ENCODE data around the gene PRDX4. TPM values are rescaled to one million over a fixed set of nuclear protein-coding genes. Genes with fewer than 3 reads are reported as not detected.

PRDX4 gene
- total and polyA plus RNA-seq, 4 donors = 183 to 480 (median 412) TPM

- TF ChIP-seq TAF1 (conservative IDR thresholded peaks at IDR 0.05) (no peak), RXRA (IDR thresholded peaks at IDR 0.05) (no peak), CTCF (IDR thresholded peaks at IDR 0.05; ENCODE audit: low read depth, low read length, missing input control) (no peak), SP1 (IDR thresholded peaks at IDR 0.05) (no peak), GABPA (IDR thresholded peaks at IDR 0.05 in 1 of 2, conservative IDR thresholded peaks at IDR 0.05 in 1 of 2) (no peak), FOXA1 (IDR thresholded peaks at IDR 0.05) (no peak), RAD21 (IDR thresholded peaks at IDR 0.05) (no peak), NR2F2 (IDR thresholded peaks at IDR 0.05) (no peak), ZBTB33 (IDR thresholded peaks at IDR 0.05) (no peak), HNF4G (IDR thresholded peaks at IDR 0.05) (no peak), MAX (IDR thresholded peaks at IDR 0.05) (no peak)
- no peaks in the 10 kb centered on the region for H3K9me3 ChIP-seq (ENCODE audit: control insufficient read depth in 4 of 4, low read length in 3 of 4)
- no peak overlapping the region for H3K4me3 ChIP-seq (ENCODE audit: low read depth in 1 of 3, low read length in 3 of 3)
- no peak for DNase-seq (ENCODE audit: low spot score)
- H3K27ac ChIP-seq (ENCODE audit: low read depth in 1 of 2, low read length in 2 of 2) = no peak overlapping the region
- 98% methylated on average over 2 of the region's 2 CpGs for WGBS
- no peaks in the 10 kb centered on the region for H3K36me3 ChIP-seq (ENCODE audit: control insufficient read depth in 4 of 4, insufficient read depth in 3 of 4, low read depth in 1 of 4, low read length in 3 of 4)
- no peaks in the 10 kb centered on the region for H3K27me3 ChIP-seq (ENCODE audit: control insufficient read depth in 4 of 4, insufficient read depth in 4 of 4, low read length in 3 of 4)
- no peaks in the 10 kb centered on the region for H3K4me1 ChIP-seq (ENCODE audit: control insufficient read depth in 4 of 4, insufficient read depth in 4 of 4, low read length in 3 of 4)
- no peak overlapping the region for H3K9ac ChIP-seq (ENCODE audit: low read depth in 1 of 2, low read length in 2 of 2)
Observed at GRCh38 chrX:23660766-23661132, 6.5 kb upstream of the PRDX4 start.

- no peak for DNase-seq (ENCODE audit: low spot score)
- no peak overlapping the region for H3K27ac ChIP-seq (ENCODE audit: low read depth in 1 of 2, low read length in 2 of 2)
Observed at GRCh38 chrX:23661671-23662070, 5.6 kb upstream of the PRDX4 start.

More at GRCh38 chrX:23661671-23662070, 5.6 kb upstream of the PRDX4 start:
- Histone ChIP-seq H3K9ac (ENCODE audit: low read depth in 1 of 2, low read length in 2 of 2) (no peak overlapping the region), H3K9me3 (ENCODE audit: control insufficient read depth in 4 of 4, low read length in 3 of 4) (no peaks in the 10 kb centered on the region), H3K4me1 (ENCODE audit: control insufficient read depth in 4 of 4, insufficient read depth in 4 of 4, low read length in 3 of 4) (peaks cover 0 to under 1% (median 0%) of the 10 kb centered on the region in 4 donors), H3K4me3 (ENCODE audit: low read depth in 1 of 3, low read length in 3 of 3) (no peak overlapping the region), H3K36me3 (ENCODE audit: control insufficient read depth in 4 of 4, insufficient read depth in 3 of 4, low read depth in 1 of 4, low read length in 3 of 4) (no peaks in the 10 kb centered on the region), H3K27me3 (ENCODE audit: control insufficient read depth in 4 of 4, insufficient read depth in 4 of 4, low read length in 3 of 4) (no peaks in the 10 kb centered on the region)
- TF ChIP-seq JUND (IDR thresholded peaks at IDR 0.05) = no peak
- TF ChIP-seq ZBTB33 (IDR thresholded peaks at IDR 0.05) = no peak
- no peak for TF ChIP-seq FOXA2 (IDR thresholded peaks at IDR 0.05)
- TF ChIP-seq NR2F2 (IDR thresholded peaks at IDR 0.05) = no peak
- TF ChIP-seq RXRA (IDR thresholded peaks at IDR 0.05) = no peak
- TF ChIP-seq ATF3 (IDR thresholded peaks at IDR 0.05) = no peak
- TF ChIP-seq SP1 (IDR thresholded peaks at IDR 0.05) = no peak
- no peak for TF ChIP-seq REST (IDR thresholded peaks at IDR 0.05)
- no peak for TF ChIP-seq CTCF (IDR thresholded peaks at IDR 0.05; ENCODE audit: low read depth, low read length, missing input control)
- no peak for TF ChIP-seq EGR1 (IDR thresholded peaks at IDR 0.05; ENCODE audit: low read depth in 2 of 2)
- no peak for TF ChIP-seq RAD21 (IDR thresholded peaks at IDR 0.05)
- no peak for TF ChIP-seq HNF4G (IDR thresholded peaks at IDR 0.05)
- no peak for TF ChIP-seq HNF4A (conservative IDR thresholded peaks at IDR 0.05)
- no peak for TF ChIP-seq MAX (IDR thresholded peaks at IDR 0.05)
- TF ChIP-seq TAF1 (conservative IDR thresholded peaks at IDR 0.05) = no peak
- no peak for TF ChIP-seq FOXA1 (IDR thresholded peaks at IDR 0.05)
- TF ChIP-seq GABPA (IDR thresholded peaks at IDR 0.05 in 1 of 2, conservative IDR thresholded peaks at IDR 0.05 in 1 of 2) = no peak
- 66% methylated on average over 1 of the region's 1 CpG for WGBS
